ENCODE results near the gene RBP4. TPM values are rescaled to one million over a fixed set of nuclear protein-coding genes. Genes with fewer than 3 reads are reported as not detected.

Gene RBP4
- polyA plus RNA-seq (2012; rRNA removed): not detected in 2 replicates
- 0.01 and 0.06 TPM in 2 replicates for polyA plus RNA-seq (2012; cell fraction: cytosol; rRNA removed)
- polyA plus RNA-seq (2012; cell fraction: nucleus; rRNA removed): 0.09 TPM in 1 of 2 replicates, not detected in the other

- Histone ChIP-seq H3K4me3 (ENCODE audit: low read depth in 2 of 2, low read length in 1 of 2) (peak within 1 kb of the TSS; percentile 28 to 49), H3K27me3 (ENCODE audit: insufficient read depth) (peaks cover 28% of the 10 kb centered on the region; the same call in 1 of the 2 replicates), H4K20me1 (ENCODE audit: insufficient read depth) (no peaks in the 10 kb centered on the region), H3K27ac (ENCODE audit: low read depth in 2 of 2, low read length in 1 of 2) (no peak within 1 kb of the TSS), H3K4me1 (ENCODE audit: control insufficient read depth in 1 of 2, insufficient read depth in 2 of 2, low read depth in 1 of 2, low read length in 1 of 2) (peaks cover 0 to 5% of the 10 kb centered on the region in 2 experiments; a peak in 1 of 4 replicates), H3K79me2 (ENCODE audit: insufficient read depth) (no peaks in the 10 kb centered on the region), H3K9ac (no peak within 1 kb of the TSS), H3K9me3 (no peaks in the 10 kb centered on the region), H3F3A (replicated peaks; ENCODE audit: insufficient read depth) (no peaks in the 10 kb centered on the region), H3K4me2 (peak within 1 kb of the TSS; percentile 77), H3K36me3 (replicated peaks in 1 of 2; ENCODE audit: control insufficient read depth in 1 of 2, insufficient read depth in 2 of 2, low read length in 1 of 2) (no peaks in the 10 kb centered on the region), H3K9me2 (no peaks in the 10 kb centered on the region), H2AFZ (ENCODE audit: low read depth) (0 out of 2 replicates have a peak within 1 kb of the TSS, but pooled peaks have one; percentile 8)
- peak; percentile 62 for DNase-seq
- POLR2A ChIA-PET: no interaction called here
- TF ChIP-seq EP300 (IDR thresholded peaks at IDR 0.05; ENCODE audit: borderline replicate concordance in 1 of 2, low read depth in 1 of 2, low read length in 1 of 2) (no peak), GATA2 (CRISPR knock-in tag; IDR thresholded peaks at IDR 0.05) (no peak), POLR2AphosphoS5 (IDR thresholded peaks at IDR 0.05; ENCODE audit: low read depth, low read length) (no peak), SIN3A (IDR thresholded peaks at IDR 0.05; ENCODE audit: borderline replicate concordance, low read depth, low read length) (no peak), ELF1 (IDR thresholded peaks at IDR 0.05) (no peak), TAF1 (IDR thresholded peaks at IDR 0.05; ENCODE audit: borderline replicate concordance, low read depth, low read length) (no peak), FOXJ3 (CRISPR knock-in tag; IDR thresholded peaks at IDR 0.05) (no peak), TCF12 (IDR thresholded peaks at IDR 0.05) (no peak), NFIC (IDR thresholded peaks at IDR 0.05; ENCODE audit: borderline replicate concordance) (no peak), JUND (IDR thresholded peaks at IDR 0.05) (no peak), NRF1 (IDR thresholded peaks at IDR 0.05; ENCODE audit: low read depth, low read length) (no peak), TEAD4 (IDR thresholded peaks at IDR 0.05; ENCODE audit: borderline replicate concordance, insufficient read depth) (no peak), GABPA (IDR thresholded peaks at IDR 0.05; ENCODE audit: low read depth) (no peak), PBX3 (IDR thresholded peaks at IDR 0.05) (no peak), YY1 (IDR thresholded peaks at IDR 0.05; ENCODE audit: low read depth) (no peak)
- TF ChIP-seq, protein P1, sequence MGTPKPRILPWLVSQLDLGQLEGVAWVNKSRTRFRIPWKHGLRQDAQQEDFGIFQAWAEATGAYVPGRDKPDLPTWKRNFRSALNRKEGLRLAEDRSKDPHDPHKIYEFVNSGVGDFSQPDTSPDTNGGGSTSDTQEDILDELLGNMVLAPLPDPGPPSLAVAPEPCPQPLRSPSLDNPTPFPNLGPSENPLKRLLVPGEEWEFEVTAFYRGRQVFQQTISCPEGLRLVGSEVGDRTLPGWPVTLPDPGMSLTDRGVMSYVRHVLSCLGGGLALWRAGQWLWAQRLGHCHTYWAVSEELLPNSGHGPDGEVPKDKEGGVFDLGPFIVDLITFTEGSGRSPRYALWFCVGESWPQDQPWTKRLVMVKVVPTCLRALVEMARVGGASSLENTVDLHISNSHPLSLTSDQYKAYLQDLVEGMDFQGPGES (IDR thresholded peaks at IDR 0.05; ENCODE audit: low read depth, low read length): no peak
- TF ChIP-seq, protein P2, sequence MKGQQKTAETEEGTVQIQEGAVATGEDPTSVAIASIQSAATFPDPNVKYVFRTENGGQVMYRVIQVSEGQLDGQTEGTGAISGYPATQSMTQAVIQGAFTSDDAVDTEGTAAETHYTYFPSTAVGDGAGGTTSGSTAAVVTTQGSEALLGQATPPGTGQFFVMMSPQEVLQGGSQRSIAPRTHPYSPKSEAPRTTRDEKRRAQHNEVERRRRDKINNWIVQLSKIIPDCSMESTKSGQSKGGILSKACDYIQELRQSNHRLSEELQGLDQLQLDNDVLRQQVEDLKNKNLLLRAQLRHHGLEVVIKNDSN (IDR thresholded peaks at IDR 0.05; ENCODE audit: borderline replicate concordance, low read depth): no peak
- CTCF ChIA-PET: no interaction called here
- WGBS (ENCODE audit: low lambda C conversion rate): 0% methylated on average over 7 of the region's 63 CpGs
Observed at GRCh38 chr10:93601146-93601773, at the start of gene RBP4. Gene RBP4, minus strand, starts transcription at chr10:93601235. Its CDS starts 207 bp downstream, at chr10:93601028.
